ENCODE results near the gene UFSP1.

Gene UFSP1

GRCh38 chr7:100878685-100879084 is 10.8 kb downstream of the UFSP1 start:
- Histone ChIP-seq H3F3A (ENCODE audit: insufficient read depth, low read length) (0 out of 2 replicates have a peak, but pooled peaks cover 3% of the 10 kb centered on the region), H3K27ac (ENCODE audit: low read length) (no peak overlapping the region), H3K36me3 (replicated peaks; ENCODE audit: insufficient read depth, low read length) (peaks cover 3% of the 10 kb centered on the region; the same call in 1 of the 2 replicates), H3K79me2 (ENCODE audit: low read length) (peaks cover 71% of the 10 kb centered on the region), H3K4me2 (ENCODE audit: low read depth, low read length) (no peak overlapping the region), H3K4me3 (ENCODE audit: low read length) (no peak overlapping the region), H3K4me1 (ENCODE audit: low read length) (peaks cover 11% of the 10 kb centered on the region; the same call in 1 of the 2 replicates), H3K9me2 (replicated peaks; ENCODE audit: insufficient read depth, low read length) (no peaks in the 10 kb centered on the region), H3K9me3 (replicated peaks; ENCODE audit: insufficient read depth, low read length) (no peaks in the 10 kb centered on the region), H3K9ac (ENCODE audit: low read length) (no peak overlapping the region), H2AFZ (ENCODE audit: low read length) (no peak overlapping the region), H3K27me3 (replicated peaks; ENCODE audit: insufficient read depth, low read length) (no peaks in the 10 kb centered on the region), H4K20me1 (ENCODE audit: insufficient read depth, low read length) (no peaks in the 10 kb centered on the region; the same call in 1 of the 2 replicates)
- TF ChIP-seq EZH2phosphoT487 (IDR thresholded peaks at IDR 0.05; ENCODE audit: low read length) (no peak), EZH2 (optimal IDR thresholded peaks at IDR 0.05; ENCODE audit: low read depth, low read length) (no peak), CTCF (IDR thresholded peaks at IDR 0.05; ENCODE audit: low read length) (no peak)
- DNase-seq = no peak

DNA sequence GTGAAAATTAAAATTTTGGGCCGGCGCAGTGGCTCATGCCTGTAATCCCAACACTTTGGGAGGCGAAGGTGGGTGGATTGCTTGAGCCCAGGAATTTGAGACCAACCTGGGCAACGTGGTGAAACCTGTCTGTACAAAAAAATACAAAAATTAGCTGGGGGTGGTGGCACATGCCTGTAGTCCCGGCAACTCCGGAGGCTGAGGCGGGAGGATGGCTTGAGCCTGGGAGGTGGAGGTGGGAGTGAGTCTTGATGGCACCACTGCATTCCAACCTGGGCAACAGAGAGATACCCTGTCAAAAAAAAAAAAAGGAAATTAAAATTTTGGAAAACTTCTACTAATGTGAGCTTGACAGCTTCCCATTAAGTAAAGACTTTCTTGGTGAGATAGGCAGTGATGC is 11.5 kb downstream of the UFSP1 start:
- Histone ChIP-seq H3K9me2 (replicated peaks; ENCODE audit: insufficient read depth, low read length) (no peaks in the 10 kb centered on the region), H3K27ac (ENCODE audit: low read length) (no peak overlapping the region), H2AFZ (ENCODE audit: low read length) (no peak overlapping the region), H3K27me3 (replicated peaks; ENCODE audit: insufficient read depth, low read length) (no peaks in the 10 kb centered on the region), H3K4me1 (ENCODE audit: low read length) (peaks cover 11% of the 10 kb centered on the region; the same call in 1 of the 2 replicates), H3K4me3 (ENCODE audit: low read length) (no peak overlapping the region), H3K79me2 (ENCODE audit: low read length) (peaks cover 71% of the 10 kb centered on the region), H3K4me2 (ENCODE audit: low read depth, low read length) (no peak overlapping the region), H3F3A (ENCODE audit: insufficient read depth, low read length) (0 out of 2 replicates have a peak, but pooled peaks cover 3% of the 10 kb centered on the region), H4K20me1 (ENCODE audit: insufficient read depth, low read length) (no peaks in the 10 kb centered on the region; the same call in 1 of the 2 replicates), H3K36me3 (replicated peaks; ENCODE audit: insufficient read depth, low read length) (peaks cover 3% of the 10 kb centered on the region; the same call in 1 of the 2 replicates), H3K9ac (ENCODE audit: low read length) (no peak overlapping the region), H3K9me3 (replicated peaks; ENCODE audit: insufficient read depth, low read length) (no peaks in the 10 kb centered on the region)
- TF ChIP-seq EZH2 (optimal IDR thresholded peaks at IDR 0.05; ENCODE audit: low read depth, low read length) (no peak), EZH2phosphoT487 (IDR thresholded peaks at IDR 0.05; ENCODE audit: low read length) (no peak), CTCF (IDR thresholded peaks at IDR 0.05; ENCODE audit: low read length) (no peak)
- no peak for DNase-seq

DNA sequence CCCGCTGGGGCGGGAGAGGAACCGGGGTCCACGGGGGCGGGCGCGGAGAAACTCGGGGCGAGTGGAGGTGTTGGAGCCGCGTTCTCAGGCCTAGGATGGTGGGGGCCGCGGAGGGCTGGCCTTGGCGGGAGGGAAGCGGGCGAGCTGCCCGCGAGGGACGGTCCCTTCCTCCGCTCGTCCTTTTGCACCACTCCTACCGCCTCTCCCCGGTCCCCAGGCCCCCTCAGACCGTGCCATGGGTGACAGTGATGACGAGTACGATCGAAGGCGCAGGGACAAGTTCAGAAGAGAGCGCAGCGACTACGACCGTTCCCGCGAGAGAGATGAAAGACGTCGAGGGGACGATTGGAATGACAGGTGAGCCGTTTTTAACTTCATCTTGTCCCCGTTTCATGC is 14.2 kb downstream of the UFSP1 start:
- H2AFZ ChIP-seq (ENCODE audit: low read length) = peak overlapping the region; percentile 80
- H4K20me1 ChIP-seq (ENCODE audit: insufficient read depth, low read length) = no peaks in the 10 kb centered on the region
- H3K4me2 ChIP-seq (ENCODE audit: low read depth, low read length) = peak overlapping the region; percentile 95
- H3K36me3 ChIP-seq (replicated peaks; ENCODE audit: insufficient read depth, low read length) = no peaks in the 10 kb centered on the region
- H3K4me1 ChIP-seq (ENCODE audit: low read length) = peaks cover 11% of the 10 kb centered on the region; the same call in 1 of the 2 replicates
- peak overlapping the region; percentile 96 for H3K9ac ChIP-seq (ENCODE audit: low read length)
- H3F3A ChIP-seq (ENCODE audit: insufficient read depth, low read length) = 0 out of 2 replicates have a peak, but pooled peaks cover 3% of the 10 kb centered on the region
- peak overlapping the region; percentile 97 for H3K4me3 ChIP-seq (ENCODE audit: low read length)
- no peak for TF ChIP-seq CTCF (IDR thresholded peaks at IDR 0.05; ENCODE audit: low read length)
- TF ChIP-seq EZH2 (optimal IDR thresholded peaks at IDR 0.05; ENCODE audit: low read depth, low read length) = no peak
- no peak for TF ChIP-seq EZH2phosphoT487 (IDR thresholded peaks at IDR 0.05; ENCODE audit: low read length)
- H3K27me3 ChIP-seq (replicated peaks; ENCODE audit: insufficient read depth, low read length) = no peaks in the 10 kb centered on the region
- peak overlapping the region; percentile 83 for H3K27ac ChIP-seq (ENCODE audit: low read length)
- DNase-seq = peak; percentile 44
- peaks cover 54% of the 10 kb centered on the region for H3K79me2 ChIP-seq (ENCODE audit: low read length)
- no peaks in the 10 kb centered on the region for H3K9me3 ChIP-seq (replicated peaks; ENCODE audit: insufficient read depth, low read length)
- no peaks in the 10 kb centered on the region for H3K9me2 ChIP-seq (replicated peaks; ENCODE audit: insufficient read depth, low read length)
